ENCODE measurements around the gene LRRC39.

LRRC39 gene

DNA sequence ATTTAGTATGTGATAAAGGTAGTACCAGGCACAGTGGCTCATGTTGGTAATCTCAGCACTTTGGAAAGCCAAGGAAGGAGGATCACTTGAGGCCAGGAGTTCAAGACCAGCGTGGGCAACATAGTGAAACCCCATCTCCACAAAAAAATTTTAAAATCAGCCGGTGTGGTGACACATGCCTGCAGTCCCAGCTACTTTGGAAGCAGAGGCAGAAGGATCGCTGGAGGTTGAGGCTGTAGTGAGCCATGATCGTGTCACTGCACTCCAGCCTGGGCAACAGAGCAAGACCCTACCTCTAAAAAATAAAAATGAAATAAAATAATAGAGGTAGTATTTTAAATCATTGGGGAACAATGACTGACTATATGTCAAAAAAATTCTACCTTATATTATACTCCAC, 62.5 kb downstream of the LRRC39 start:
- DNase-seq (ENCODE audit: low read depth in 2 of 2), result no peak
- H3K4me3 ChIP-seq (replicated peaks in 1 of 2; ENCODE audit: low read depth in 2 of 2, low read length in 2 of 2), result no peak overlapping the region
- TF ChIP-seq CTCF (IDR thresholded peaks at IDR 0.05; ENCODE audit: low read depth, low read length), result no peak

DNA sequence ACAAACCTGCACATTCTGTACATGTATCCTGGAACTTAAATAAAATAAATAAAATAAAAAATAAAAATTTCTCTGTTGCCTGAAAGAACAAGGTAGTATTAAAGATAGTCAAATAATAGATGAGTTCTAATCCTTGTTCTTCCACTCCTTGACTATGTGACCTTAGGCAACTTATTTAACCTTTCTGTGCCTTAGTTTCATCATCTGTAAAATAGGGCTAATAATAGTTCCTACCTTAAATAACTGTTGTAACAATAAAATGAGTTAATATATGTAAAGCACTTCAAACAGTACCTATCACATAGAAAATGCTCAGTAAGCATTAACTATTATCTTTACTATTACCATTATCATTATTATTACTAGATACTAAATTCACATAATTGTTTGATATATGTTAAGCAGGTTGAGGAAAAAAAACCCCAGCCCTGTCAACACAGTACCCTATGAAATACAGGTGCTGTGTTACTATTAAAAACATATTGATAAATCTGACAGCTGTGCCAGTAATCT, 68.4 kb downstream of the LRRC39 start:
- no peak for TF ChIP-seq CTCF (IDR thresholded peaks at IDR 0.05; ENCODE audit: low read depth, low read length)
- H3K4me3 ChIP-seq (replicated peaks in 1 of 2; ENCODE audit: low read depth in 2 of 2, low read length in 2 of 2), result no peak overlapping the region
- DNase-seq (ENCODE audit: low read depth in 2 of 2), result no peak

GRCh38 chr1:100107696-100108095, 70.4 kb downstream of the LRRC39 start:
- no peak overlapping the region for H3K4me3 ChIP-seq (replicated peaks in 1 of 2; ENCODE audit: low read depth in 2 of 2, low read length in 2 of 2)
- no peak for TF ChIP-seq CTCF (IDR thresholded peaks at IDR 0.05; ENCODE audit: low read depth, low read length)
- no peak for DNase-seq (ENCODE audit: low read depth in 2 of 2)

GRCh38 chr1:100101564-100101963, 76.5 kb downstream of the LRRC39 start:
- no peak overlapping the region for H3K4me3 ChIP-seq (replicated peaks in 1 of 2; ENCODE audit: low read depth in 2 of 2, low read length in 2 of 2)
- TF ChIP-seq CTCF (IDR thresholded peaks at IDR 0.05; ENCODE audit: low read depth, low read length), result no peak
- DNase-seq (ENCODE audit: low read depth in 2 of 2), result no peak

DNA sequence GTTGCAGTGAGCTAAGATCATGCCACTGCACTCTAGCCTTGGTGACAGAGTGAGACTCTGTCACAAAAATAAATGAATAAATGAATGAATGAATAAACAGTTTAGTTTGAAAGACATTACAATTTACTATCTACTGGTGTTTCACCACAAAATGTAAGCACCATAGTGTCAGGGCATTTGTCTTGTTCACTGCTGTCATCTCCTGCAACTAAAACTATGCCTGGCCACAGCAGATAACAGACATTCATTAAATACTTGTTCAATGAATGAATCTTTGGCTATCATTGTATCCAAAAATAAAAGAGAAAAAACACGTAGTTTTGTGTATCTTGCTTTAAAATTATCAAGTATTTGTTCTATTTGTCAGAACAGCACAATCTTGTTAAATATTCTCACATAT, 77.9 kb downstream of the LRRC39 start:
- DNase-seq (ENCODE audit: low read depth in 2 of 2), result peak; percentile 54 to 79
- no peak for TF ChIP-seq CTCF (IDR thresholded peaks at IDR 0.05; ENCODE audit: low read depth, low read length)
- no peak overlapping the region for H3K4me3 ChIP-seq (replicated peaks in 1 of 2; ENCODE audit: low read depth in 2 of 2, low read length in 2 of 2)
